ENCODE measurements around the gene USP47. TPM values are rescaled to one million over a fixed set of nuclear protein-coding genes. Genes with fewer than 3 reads are reported as not detected.

USP47 gene
- total and polyA plus RNA-seq, 2 of the 13 experiments (the other 11 are each of a cell fraction or from before 2014, with no cell fraction given): 12.2 to 52.7 TPM

DNA sequence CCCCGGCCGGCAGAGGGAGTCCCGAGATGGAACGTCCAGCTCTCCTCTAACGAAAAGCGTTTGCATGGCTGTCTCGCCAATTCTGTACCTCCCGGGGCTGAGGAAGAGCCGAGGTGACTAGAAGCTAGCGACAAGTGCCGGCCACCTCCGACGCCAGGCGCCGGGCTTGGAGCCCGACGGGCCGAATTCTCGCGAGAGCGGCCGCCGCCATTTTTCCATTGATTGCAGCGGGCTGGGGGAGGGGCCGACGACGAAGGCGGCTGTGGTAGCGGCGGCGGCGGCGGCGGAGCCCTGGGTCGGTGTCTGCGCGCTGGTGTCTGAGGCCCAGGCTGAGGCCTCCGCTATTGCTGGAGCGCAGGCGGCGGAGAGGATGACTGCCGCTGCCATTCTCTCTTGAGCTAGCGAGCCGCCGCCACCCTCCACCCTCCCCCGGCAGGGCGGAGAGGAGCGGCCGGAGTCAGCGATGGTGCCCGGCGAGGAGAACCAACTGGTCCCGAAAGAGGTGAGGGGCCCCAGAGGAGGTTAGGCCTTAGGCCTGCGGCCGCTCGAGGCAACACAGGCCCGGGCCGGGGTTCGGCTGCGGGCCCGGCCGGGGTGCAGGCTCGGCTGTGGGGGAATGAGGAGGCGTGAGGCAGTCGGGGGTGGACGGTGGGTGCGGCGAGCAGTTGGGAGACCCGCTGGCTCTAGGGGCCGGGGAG, at the start of gene USP47 (continued):
- TF ChIP-seq, protein P1, sequence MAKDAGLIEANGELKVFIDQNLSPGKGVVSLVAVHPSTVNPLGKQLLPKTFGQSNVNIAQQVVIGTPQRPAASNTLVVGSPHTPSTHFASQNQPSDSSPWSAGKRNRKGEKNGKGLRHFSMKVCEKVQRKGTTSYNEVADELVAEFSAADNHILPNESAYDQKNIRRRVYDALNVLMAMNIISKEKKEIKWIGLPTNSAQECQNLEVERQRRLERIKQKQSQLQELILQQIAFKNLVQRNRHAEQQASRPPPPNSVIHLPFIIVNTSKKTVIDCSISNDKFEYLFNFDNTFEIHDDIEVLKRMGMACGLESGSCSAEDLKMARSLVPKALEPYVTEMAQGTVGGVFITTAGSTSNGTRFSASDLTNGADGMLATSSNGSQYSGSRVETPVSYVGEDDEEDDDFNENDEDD (CRISPR knock-in tag; IDR thresholded peaks at IDR 0.05; ENCODE audit: borderline replicate concordance): no peak
- peak; percentile 53; the same call in 1 of the 2 replicates for TF ChIP-seq HDAC2 (CRISPR knock-in tag; IDR thresholded peaks at IDR 0.05)
- TF ChIP-seq GPN1 (CRISPR knock-in tag; IDR thresholded peaks at IDR 0.05; ENCODE audit: borderline replicate concordance): no peak; the same call in 1 of the 2 replicates
- TF ChIP-seq CENPT (CRISPR knock-in tag; IDR thresholded peaks at IDR 0.05; ENCODE audit: low read depth): no peak
- no peak for TF ChIP-seq SP1 (IDR thresholded peaks at IDR 0.05)
- no peak for TF ChIP-seq SP1 (CRISPR knock-in tag; IDR thresholded peaks at IDR 0.05)
- TF ChIP-seq, protein P2, sequence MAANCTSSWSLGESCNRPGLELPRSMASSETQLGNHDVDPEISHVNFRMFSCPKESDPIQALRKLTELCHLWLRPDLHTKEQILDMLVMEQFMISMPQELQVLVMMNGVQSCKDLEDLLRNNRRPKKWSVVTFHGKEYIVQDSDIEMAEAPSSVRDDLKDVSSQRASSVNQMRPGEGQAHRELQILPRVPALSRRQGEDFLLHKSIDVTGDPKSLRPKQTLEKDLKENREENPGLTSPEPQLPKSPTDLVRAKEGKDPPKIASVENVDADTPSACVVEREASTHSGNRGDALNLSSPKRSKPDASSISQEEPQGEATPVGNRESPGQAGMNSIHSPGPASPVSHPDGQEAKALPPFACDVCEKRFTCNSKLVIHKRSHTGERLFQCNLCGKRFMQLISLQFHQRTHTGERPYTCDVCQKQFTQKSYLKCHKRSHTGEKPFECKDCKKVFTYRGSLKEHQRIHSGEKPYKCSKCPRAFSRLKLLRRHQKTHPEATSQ (CRISPR knock-in tag; IDR thresholded peaks at IDR 0.05; ENCODE audit: borderline replicate concordance): no peak
- TF ChIP-seq MED13 (CRISPR knock-in tag; IDR thresholded peaks at IDR 0.05): no peak
- peak; percentile 37; the same call in 1 of the 2 replicates for TF ChIP-seq HCFC1 (IDR thresholded peaks at IDR 0.05; ENCODE audit: low read depth, low read length)
- TF ChIP-seq, protein P3, sequence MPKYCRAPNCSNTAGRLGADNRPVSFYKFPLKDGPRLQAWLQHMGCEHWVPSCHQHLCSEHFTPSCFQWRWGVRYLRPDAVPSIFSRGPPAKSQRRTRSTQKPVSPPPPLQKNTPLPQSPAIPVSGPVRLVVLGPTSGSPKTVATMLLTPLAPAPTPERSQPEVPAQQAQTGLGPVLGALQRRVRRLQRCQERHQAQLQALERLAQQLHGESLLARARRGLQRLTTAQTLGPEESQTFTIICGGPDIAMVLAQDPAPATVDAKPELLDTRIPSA (CRISPR knock-in tag; IDR thresholded peaks at IDR 0.05; ENCODE audit: borderline replicate concordance): peak; percentile 49; the same call in 1 of the 2 replicates
- TF ChIP-seq SYNCRIP (IDR thresholded peaks at IDR 0.05; ENCODE audit: insufficient read depth, low read depth, low read length): no peak
- TF ChIP-seq HNRNPUL1 (IDR thresholded peaks at IDR 0.05; ENCODE audit: low read depth, low read length): peak; percentile 82
- TF ChIP-seq ARID2 (CRISPR knock-in tag; IDR thresholded peaks at IDR 0.05; ENCODE audit: borderline replicate concordance): no peak
- peak; percentile 98 for TF ChIP-seq ZFY (CRISPR knock-in tag; IDR thresholded peaks at IDR 0.05)
- TF ChIP-seq, protein P4, sequence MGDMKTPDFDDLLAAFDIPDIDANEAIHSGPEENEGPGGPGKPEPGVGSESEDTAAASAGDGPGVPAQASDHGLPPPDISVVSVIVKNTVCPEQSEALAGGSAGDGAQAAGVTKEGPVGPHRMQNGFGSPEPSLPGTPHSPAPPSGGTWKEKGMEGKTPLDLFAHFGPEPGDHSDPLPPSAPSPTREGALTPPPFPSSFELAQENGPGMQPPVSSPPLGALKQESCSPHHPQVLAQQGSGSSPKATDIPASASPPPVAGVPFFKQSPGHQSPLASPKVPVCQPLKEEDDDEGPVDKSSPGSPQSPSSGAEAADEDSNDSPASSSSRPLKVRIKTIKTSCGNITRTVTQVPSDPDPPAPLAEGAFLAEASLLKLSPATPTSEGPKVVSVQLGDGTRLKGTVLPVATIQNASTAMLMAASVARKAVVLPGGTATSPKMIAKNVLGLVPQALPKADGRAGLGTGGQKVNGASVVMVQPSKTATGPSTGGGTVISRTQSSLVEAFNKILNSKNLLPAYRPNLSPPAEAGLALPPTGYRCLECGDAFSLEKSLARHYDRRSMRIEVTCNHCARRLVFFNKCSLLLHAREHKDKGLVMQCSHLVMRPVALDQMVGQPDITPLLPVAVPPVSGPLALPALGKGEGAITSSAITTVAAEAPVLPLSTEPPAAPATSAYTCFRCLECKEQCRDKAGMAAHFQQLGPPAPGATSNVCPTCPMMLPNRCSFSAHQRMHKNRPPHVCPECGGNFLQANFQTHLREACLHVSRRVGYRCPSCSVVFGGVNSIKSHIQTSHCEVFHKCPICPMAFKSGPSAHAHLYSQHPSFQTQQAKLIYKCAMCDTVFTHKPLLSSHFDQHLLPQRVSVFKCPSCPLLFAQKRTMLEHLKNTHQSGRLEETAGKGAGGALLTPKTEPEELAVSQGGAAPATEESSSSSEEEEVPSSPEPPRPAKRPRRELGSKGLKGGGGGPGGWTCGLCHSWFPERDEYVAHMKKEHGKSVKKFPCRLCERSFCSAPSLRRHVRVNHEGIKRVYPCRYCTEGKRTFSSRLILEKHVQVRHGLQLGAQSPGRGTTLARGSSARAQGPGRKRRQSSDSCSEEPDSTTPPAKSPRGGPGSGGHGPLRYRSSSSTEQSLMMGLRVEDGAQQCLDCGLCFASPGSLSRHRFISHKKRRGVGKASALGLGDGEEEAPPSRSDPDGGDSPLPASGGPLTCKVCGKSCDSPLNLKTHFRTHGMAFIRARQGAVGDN (CRISPR knock-in tag; IDR thresholded peaks at IDR 0.05): peak; percentile 91
- TF ChIP-seq ETV6 (CRISPR knock-in tag; conservative IDR thresholded peaks at IDR 0.05): peak; percentile 81
- no peak for TF ChIP-seq ZC3H13 (CRISPR knock-in tag; IDR thresholded peaks at IDR 0.05)
- TF ChIP-seq, protein P5, sequence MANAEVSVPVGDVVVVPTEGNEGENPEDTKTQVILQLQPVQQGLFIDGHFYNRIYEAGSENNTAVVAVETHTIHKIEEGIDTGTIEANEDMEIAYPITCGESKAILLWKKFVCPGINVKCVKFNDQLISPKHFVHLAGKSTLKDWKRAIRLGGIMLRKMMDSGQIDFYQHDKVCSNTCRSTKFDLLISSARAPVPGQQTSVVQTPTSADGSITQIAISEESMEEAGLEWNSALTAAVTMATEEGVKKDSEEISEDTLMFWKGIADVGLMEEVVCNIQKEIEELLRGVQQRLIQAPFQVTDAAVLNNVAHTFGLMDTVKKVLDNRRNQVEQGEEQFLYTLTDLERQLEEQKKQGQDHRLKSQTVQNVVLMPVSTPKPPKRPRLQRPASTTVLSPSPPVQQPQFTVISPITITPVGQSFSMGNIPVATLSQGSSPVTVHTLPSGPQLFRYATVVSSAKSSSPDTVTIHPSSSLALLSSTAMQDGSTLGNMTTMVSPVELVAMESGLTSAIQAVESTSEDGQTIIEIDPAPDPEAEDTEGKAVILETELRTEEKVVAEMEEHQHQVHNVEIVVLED (CRISPR knock-in tag; IDR thresholded peaks at IDR 0.05; ENCODE audit: borderline replicate concordance): peak; percentile 52; the same call in 1 of the 2 replicates
- no peak; the same call in 1 of the 2 replicates for TF ChIP-seq CCDC6 (CRISPR knock-in tag; IDR thresholded peaks at IDR 0.05)
